IMR-90 (cell line): ENCODE results near the gene GPX6. TPM values are rescaled to one million over a fixed set of nuclear protein-coding genes. Genes with fewer than 3 reads are reported as not detected.

ENCODE experiments used
- ATAC-seq: fragments of 200-7000 bp; cut with Tn5 transposase; 2 replicates; pipeline ENCODE4 v1.9.1; 2020; ENCODE audit warnings: low read depth, mild to moderate bottlenecking, moderate library complexity
- BruUV-seq: library from RNA; stranded (reverse); fragments of 400-500 nt; replicated peaks from 2 replicates; lab custom pipeline; 2021; lab: Mats Ljungman, UMichigan
- CTCF ChIA-PET: fragments of 300-600 bp; formaldehyde crosslinking; extraction: SDS; loops from one replicate; lab custom pipeline; 2021; ENCODE audit warnings: antibody characterized with exemption; lab: Yijun Ruan, JAX
- POLR2A ChIA-PET: fragments of 300-600 bp; sonication (Branson Sonifier 250); formaldehyde crosslinking; loops from one replicate; lab custom pipeline; 2022; ENCODE audit warnings: antibody characterized with exemption; ENCODE audit not compliant: unreplicated experiment; lab: Charles Lee
- DNase-seq: peaks from one replicate; pipeline ENCODE4 v3.0.0; 2013
- H2AFZ ChIP-seq: replicated peaks from 2 replicates; pipeline ENCODE3; 2013; ENCODE audit warnings: low read length, mild to moderate bottlenecking; ENCODE audit not compliant: poor library complexity
- H2AK5ac ChIP-seq: 2 replicates; pipeline ENCODE4 v1.6.1; 2013; ENCODE audit warnings: low read depth, low read length, inconsistent platforms
- H2AK9ac ChIP-seq: replicated peaks from 2 replicates; pipeline ENCODE3; 2013; ENCODE audit warnings: mild to moderate bottlenecking, low read depth, low read length, moderate library complexity; ENCODE audit not compliant: poor library complexity
- H2BK120ac ChIP-seq: 2 replicates; pipeline ENCODE4 v1.6.1; 2013; ENCODE audit warnings: low read depth, low read length, inconsistent platforms
- H2BK15ac ChIP-seq: 3 replicates; pipeline ENCODE4 v1.6.1; 2013; ENCODE audit warnings: low read depth, low read length, inconsistent platforms
- H2BK20ac ChIP-seq: 2 replicates; pipeline ENCODE4 v1.6.1; 2013; ENCODE audit warnings: low read depth, mild to moderate bottlenecking, inconsistent platforms, low read length, moderate library complexity
- H2BK5ac ChIP-seq: 2 replicates; pipeline ENCODE4 v1.6.1; 2013; ENCODE audit warnings: mild to moderate bottlenecking, low read depth, low read length, inconsistent platforms; ENCODE audit not compliant: poor library complexity, severe bottlenecking
- H3K14ac ChIP-seq: replicated peaks from 2 replicates; pipeline ENCODE4 v1.6.1; 2013; ENCODE audit warnings: low read depth, low read length, inconsistent platforms
- H3K18ac ChIP-seq: 2 replicates; pipeline ENCODE4 v1.6.1; 2013; ENCODE audit warnings: low read depth, low read length, control low read depth
- H3K23ac ChIP-seq: 2 replicates; pipeline ENCODE4 v1.6.1; 2013; ENCODE audit warnings: low read depth, low read length, inconsistent platforms
- H3K27ac ChIP-seq: 2 replicates; pipeline ENCODE4 v1.5.1; 2013; ENCODE audit warnings: mild to moderate bottlenecking, control low read depth, low read length; ENCODE audit not compliant: insufficient read depth
- H3K27me3 ChIP-seq: 2 replicates; pipeline ENCODE4 v1.6.1; 2013; ENCODE audit warnings: low read length; ENCODE audit not compliant: control insufficient read depth, insufficient read depth
- H3K36me3 ChIP-seq: 2 replicates; pipeline ENCODE4 v1.6.1; 2013; ENCODE audit warnings: low read length, mixed read lengths; ENCODE audit not compliant: control insufficient read depth, insufficient read depth
- H3K4ac ChIP-seq: 2 replicates; pipeline ENCODE4 v1.6.1; 2013; ENCODE audit warnings: low read depth, low read length, inconsistent platforms
- H3K4me1 ChIP-seq: 2 replicates; pipeline ENCODE4 v1.6.1; 2013; ENCODE audit warnings: low read length, mixed read lengths; ENCODE audit not compliant: control insufficient read depth, insufficient read depth
- H3K4me2 ChIP-seq: 2 replicates; pipeline ENCODE4 v1.6.1; 2013; ENCODE audit warnings: low read depth, mild to moderate bottlenecking, control low read depth, low read length, moderate library complexity
- H3K4me3 ChIP-seq: 2 replicates; pipeline ENCODE4 v1.5.1; 2013; ENCODE audit warnings: low read depth, mild to moderate bottlenecking, control low read depth, low read length, moderate library complexity; ENCODE audit not compliant: insufficient read depth
- H3K56ac ChIP-seq: 2 replicates; pipeline ENCODE4 v1.6.1; 2013; ENCODE audit warnings: low read length, inconsistent platforms; ENCODE audit not compliant: insufficient read depth; ENCODE audit errors: extremely low read depth
- H3K79me1 ChIP-seq, 2 experiments: 2 replicates each; pipeline ENCODE4 v1.6.1; 2013; ENCODE audit warnings: low read length in 2 of 2, inconsistent platforms in 1 of 2, low read depth in 1 of 2
- H3K9ac ChIP-seq: 2 replicates; pipeline ENCODE4 v1.6.1; 2013; ENCODE audit warnings: low read depth, low read length, control low read depth
- H3K9me1 ChIP-seq: 2 replicates; pipeline ENCODE4 v1.6.1; 2013; ENCODE audit warnings: low read length, inconsistent platforms; ENCODE audit not compliant: insufficient read depth
- H3K9me3 ChIP-seq: 2 replicates; pipeline ENCODE4 v1.6.1; 2013; ENCODE audit warnings: low read length; ENCODE audit not compliant: control insufficient read depth, insufficient read depth
- H4K20me1 ChIP-seq: 2 replicates; pipeline ENCODE4 v1.6.1; 2013; ENCODE audit warnings: low read length, inconsistent platforms; ENCODE audit not compliant: insufficient read depth
- H4K5ac ChIP-seq: 2 replicates; pipeline ENCODE4 v1.6.1; 2013; ENCODE audit warnings: mild to moderate bottlenecking, low read depth, low read length, control low read depth
- H4K8ac ChIP-seq, 2 experiments: 2 replicates each; pipeline ENCODE4 v1.6.1; 2013; ENCODE audit warnings: low read depth in 2 of 2, low read length in 2 of 2, control low read depth in 1 of 2, inconsistent platforms in 1 of 2
- H4K91ac ChIP-seq: 2 replicates; pipeline ENCODE4 v1.6.1; 2013; ENCODE audit warnings: low read depth, low read length, inconsistent platforms; ENCODE audit not compliant: insufficient read depth
- BHLHE40 ChIP-seq: fragments of 150-350 bp; IDR thresholded peaks from 2 replicates; pipeline ENCODE4 v1.6.1; 2016; ENCODE audit warnings: mild to moderate bottlenecking, low read depth, low read length
- CEBPB ChIP-seq: IDR thresholded peaks from 2 replicates; pipeline ENCODE4 v1.6.1; 2012; ENCODE audit warnings: low read depth, low read length, improper control_type of control experiment
- CHD1 ChIP-seq: IDR thresholded peaks from 2 replicates; pipeline ENCODE4 v1.6.1; 2012; ENCODE audit warnings: low read depth, low read length, improper control_type of control experiment
- CTCF ChIP-seq: conservative IDR thresholded peaks from 2 replicates; pipeline ENCODE4 v1.5.1; 2012; ENCODE audit warnings: mild to moderate bottlenecking, low read depth, low read length, improper control_type of control experiment
- ELK1 ChIP-seq: fragments of 150-350 bp; IDR thresholded peaks from 2 replicates; pipeline ENCODE4 v1.6.1; 2016; ENCODE audit warnings: low read depth, mild to moderate bottlenecking, low read length, moderate library complexity, borderline replicate concordance
- FOS ChIP-seq: fragments of 150-350 bp; IDR thresholded peaks from 2 replicates; pipeline ENCODE4 v1.6.1; 2016; ENCODE audit warnings: low read depth, low read length
- MAFK ChIP-seq: IDR thresholded peaks from 2 replicates; pipeline ENCODE4 v1.6.1; 2012; ENCODE audit warnings: low read depth, low read length, improper control_type of control experiment
- MAZ ChIP-seq: IDR thresholded peaks from 2 replicates; pipeline ENCODE4 v1.6.1; 2012; ENCODE audit warnings: low read depth, mild to moderate bottlenecking, low read length, improper control_type of control experiment, moderate library complexity, borderline replicate concordance
- MXI1 ChIP-seq: IDR thresholded peaks from 2 replicates; pipeline ENCODE4 v1.6.1; 2012; ENCODE audit warnings: low read depth, mild to moderate bottlenecking, low read length, moderate library complexity, borderline replicate concordance
- NFE2L2 ChIP-seq: fragments of 150-350 bp; IDR thresholded peaks from 2 replicates; pipeline ENCODE4 v1.6.1; 2016; ENCODE audit warnings: low read depth, mild to moderate bottlenecking, low read length
- POLR2A ChIP-seq: IDR thresholded peaks from 2 replicates; pipeline ENCODE4 v1.6.1; 2012; ENCODE audit warnings: mild to moderate bottlenecking, low read depth, low read length
- RAD21 ChIP-seq: IDR thresholded peaks from 2 replicates; pipeline ENCODE4 v1.6.1; 2012; ENCODE audit warnings: low read length, improper control_type of control experiment
- RCOR1 ChIP-seq: IDR thresholded peaks from 2 replicates; pipeline ENCODE4 v1.6.1; 2012; ENCODE audit warnings: mild to moderate bottlenecking, low read length, improper control_type of control experiment; ENCODE audit not compliant: insufficient replicate concordance
- RFX5 ChIP-seq: IDR thresholded peaks from 2 replicates; pipeline ENCODE4 v1.8.0; 2012; ENCODE audit warnings: low read depth, mild to moderate bottlenecking, low read length, moderate library complexity
- SMC3 ChIP-seq: fragments of 150-350 bp; IDR thresholded peaks from 2 replicates; pipeline ENCODE4 v1.6.1; 2016; ENCODE audit warnings: low read depth, mild to moderate bottlenecking, antibody characterized with exemption, low read length, moderate library complexity
- USF2 ChIP-seq: fragments of 150-350 bp; IDR thresholded peaks from 2 replicates; pipeline ENCODE4 v1.6.1; 2017; ENCODE audit warnings: mild to moderate bottlenecking, antibody characterized with exemption, low read length, low read depth
- WGBS, 2 experiments: methylation state at CpG; one replicate each; pipeline versions ENCODE4 v1.1.5 to v1.1.7; 2013; ENCODE audit warnings: missing lambda C conversion rate in 2 of 2; ENCODE audit not compliant: insufficient read length in 1 of 2; ENCODE audit errors: extremely low coverage in 2 of 2; 5-methylcytosine and 5-hydroxymethylcytosine counted together
- dilution Hi-C: fragments of 300-500 bp; cut with HindIII; formaldehyde crosslinking; loops from one replicate; pipeline ENCODE4 v1.14.3; 2018; ENCODE audit warnings: low sequenced_read_pairs; ENCODE audit not compliant: unreplicated experiment
- in situ Hi-C: fragments of 300-500 bp; cut with MboI; formaldehyde crosslinking; loops from 3 replicates; pipeline ENCODE4 v1.14.3; 2019; ENCODE audit warnings: low sequenced_read_pairs, inconsistent platforms, mixed read lengths
- intact Hi-C: fragments of 100-400 bp; cut with micrococcal nuclease; formaldehyde crosslinking; loops from 2 replicates; pipeline ENCODE4 v1.10.0; 2022
- polyA plus RNA-seq, 3 experiments: library from polyadenylated mRNA; depleted of rRNA; stranded (reverse); fragments of >200 nt; gene quantifications; 2 replicates each; pipeline ENCODE4 v1.2.3, GENCODE V29; 2012; ENCODE audit warnings: low replicate concordance in 1 of 3
- total RNA-seq: library from RNA; depleted of rRNA; stranded (reverse); fragments of >200 nt; gene quantifications from 2 replicates; pipeline ENCODE4 v1.2.3, GENCODE V29; 2012

Gene GPX6
- total and polyA plus RNA-seq, 2 of the 4 experiments (the other 2 are of a cell fraction), result not detected

GRCh38 chr6:28531479-28532128 lies 16.0 kb upstream of the GPX6 start:
- CTCF ChIA-PET, result no interaction called here

More at GRCh38 chr6:28531479-28532128, 16.0 kb upstream of the GPX6 start:
- H4K91ac ChIP-seq, result no peak overlapping the region
- H3K4ac ChIP-seq, result no peak overlapping the region
- no peaks in the 10 kb centered on the region for H3K9me3 ChIP-seq
- no TSS peak for BruUV-seq
- intact Hi-C loops, result no loop called here
- no peak overlapping the region for H3K18ac ChIP-seq
- no peak overlapping the region for H4K5ac ChIP-seq
- H2BK5ac ChIP-seq, result no peak overlapping the region
- no peak overlapping the region for H2BK120ac ChIP-seq
- H2AK9ac ChIP-seq, result no peak overlapping the region
- DNase-seq (no peak), ATAC-seq (no peak)
- no peak overlapping the region for H2BK20ac ChIP-seq
- H4K8ac ChIP-seq, result no peak overlapping the region
- H3K4me1 ChIP-seq, result no peaks in the 10 kb centered on the region
- no peak overlapping the region for H3K4me2 ChIP-seq
- no peaks in the 10 kb centered on the region for H3K36me3 ChIP-seq
- H2AK5ac ChIP-seq, result no peak overlapping the region
- no peak overlapping the region for H3K14ac ChIP-seq
- no peaks in the 10 kb centered on the region for H4K20me1 ChIP-seq
- no peaks in the 10 kb centered on the region for H3K9me1 ChIP-seq
- POLR2A ChIA-PET, result no interaction called here
- H3K27ac ChIP-seq, result no peak overlapping the region
- no peak overlapping the region for H3K4me3 ChIP-seq
- WGBS, 2 experiments, result 100% methylated on average over 1 of the region's 7 CpGs; no CpG with 5 or more reads in 1 of the 2 experiments
- no peak overlapping the region for H2BK15ac ChIP-seq
- in situ Hi-C loops, result no loop called here
- no peak overlapping the region for H3K56ac ChIP-seq
- H3K23ac ChIP-seq, result no peak overlapping the region
- no peaks in the 10 kb centered on the region for H3K79me1 ChIP-seq
- TF ChIP-seq ELK1 (no peak), CHD1 (no peak), FOS (no peak), USF2 (no peak), RAD21 (no peak), BHLHE40 (no peak), NFE2L2 (no peak), CEBPB (no peak), RFX5 (no peak), RCOR1 (no peak), MXI1 (no peak), POLR2A (no peak), MAFK (no peak), CTCF (no peak), MAZ (no peak), SMC3 (no peak)
- H3K27me3 ChIP-seq, result no peaks in the 10 kb centered on the region; the same call in 1 of the 2 replicates
- no peak overlapping the region for H3K9ac ChIP-seq
- dilution Hi-C loops, result no loop called here
- no peak overlapping the region for H2AFZ ChIP-seq
